A673 (cell line): ENCODE measurements around the gene RACGAP1. TPM values are rescaled to one million over a fixed set of nuclear protein-coding genes. Genes with fewer than 3 reads are reported as not detected.

Experiments used
- BruUV-seq: library from RNA; stranded (reverse); fragments of 400-500 nt; replicated peaks from 2 replicates; lab custom pipeline; 2021; lab: Mats Ljungman, UMichigan
- CTCF ChIA-PET: fragments of 300-600 bp; sonication (Branson Sonifier 250); formaldehyde crosslinking; loops from one replicate; lab custom pipeline; 2022; ENCODE audit warnings: antibody characterized with exemption; lab: Charles Lee
- POLR2A ChIA-PET: fragments of 300-600 bp; sonication (Branson Sonifier 250); formaldehyde crosslinking; loops from one replicate; lab custom pipeline; 2022; ENCODE audit warnings: antibody characterized with exemption; ENCODE audit not compliant: low non-redundant PET; lab: Charles Lee
- DNase-seq: peaks from one replicate; pipeline ENCODE4 v3.0.0-alpha.2; 2015; ENCODE audit warnings: low spot score
- H3K27ac ChIP-seq: fragments of 200-600 bp; sonication (generic); 2 replicates; pipeline ENCODE4 v1.5.1; 2016; ENCODE audit warnings: mixed run types, low read depth, mild to moderate bottlenecking, mixed read lengths, antibody characterized with exemption, low read length; ENCODE audit not compliant: poor library complexity, severe bottlenecking
- H3K27me3 ChIP-seq: fragments of 200-600 bp; sonication (generic); replicated peaks from 2 replicates; pipeline ENCODE4 v1.6.1; 2017; ENCODE audit warnings: mixed run types, low read depth, mild to moderate bottlenecking, mixed read lengths, antibody characterized with exemption, low read length; ENCODE audit not compliant: insufficient read depth, poor library complexity
- H3K36me3 ChIP-seq: fragments of 200-600 bp; sonication (generic); 2 replicates; pipeline ENCODE4 v1.6.1; 2016; ENCODE audit warnings: mixed run types, mild to moderate bottlenecking, mixed read lengths, antibody characterized with exemption, low read length; ENCODE audit not compliant: insufficient read depth, poor library complexity, severe bottlenecking
- H3K4me1 ChIP-seq: fragments of 200-600 bp; sonication (generic); 2 replicates; pipeline ENCODE4 v1.6.1; 2017; ENCODE audit warnings: mixed run types, mild to moderate bottlenecking, mixed read lengths, antibody characterized with exemption, low read length; ENCODE audit not compliant: insufficient read depth, poor library complexity, severe bottlenecking
- H3K4me3 ChIP-seq: fragments of 200-600 bp; sonication (generic); 2 replicates; pipeline ENCODE4 v1.5.1; 2016; ENCODE audit warnings: low read depth, mixed run types, mild to moderate bottlenecking, mixed read lengths, low read length; ENCODE audit not compliant: poor library complexity, severe bottlenecking
- H3K9me3 ChIP-seq: fragments of 200-600 bp; sonication (generic); 2 replicates; pipeline ENCODE4 v1.6.1; 2016; ENCODE audit warnings: mixed run types, low read depth, mild to moderate bottlenecking, mixed read lengths, antibody characterized with exemption, low read length; ENCODE audit not compliant: poor library complexity, severe bottlenecking
- CTCF ChIP-seq: fragments of 300-800, 200-600 bp; sonication (generic); conservative IDR thresholded peaks from 2 replicates; pipeline ENCODE4 v1.5.1; 2017; ENCODE audit warnings: low read depth, mild to moderate bottlenecking, antibody characterized with exemption, low read length, moderate library complexity, mixed read lengths
- EZH2 ChIP-seq: fragments of 200-600 bp; sonication (generic); IDR thresholded peaks from 2 replicates; pipeline ENCODE4 v1.6.1; 2017; ENCODE audit warnings: borderline replicate concordance, low read depth, mild to moderate bottlenecking, mixed read lengths, antibody characterized with exemption, low read length; ENCODE audit not compliant: poor library complexity, severe bottlenecking
- intact Hi-C: fragments of 100-400 bp; cut with micrococcal nuclease; formaldehyde crosslinking; loops from one replicate; pipeline ENCODE4 v1.10.0; 2022; ENCODE audit not compliant: unreplicated experiment
- total RNA-seq: library from RNA; stranded (reverse); gene quantifications from 2 replicates; pipeline ENCODE4 v1.2.3, GENCODE V29; 2021

Gene RACGAP1
- total RNA-seq, 1 experiment from 2014 or later, result 173 TPM

GRCh38 chr12:49947593-49948226 lies 77.6 kb downstream of the RACGAP1 start:
- ChIA-PET CTCF (no interaction called here), POLR2A (no interaction called here)
- intact Hi-C loops, result loop anchor here (5.0 to 10.0 kb wide), 2 partner anchors 80 to 173 kb away; no protein-coding TSS in a partner anchor

GRCh38 chr12:49946497-49946896 lies 78.8 kb downstream of the RACGAP1 start:
- no peak for DNase-seq
- Histone ChIP-seq H3K9me3 (no peaks in the 10 kb centered on the region), H3K4me1 (no peaks in the 10 kb centered on the region), H3K27ac (no peak overlapping the region), H3K27me3 (no peaks in the 10 kb centered on the region), H3K36me3 (no peaks in the 10 kb centered on the region), H3K4me3 (no peak overlapping the region)
- no peak for TF ChIP-seq EZH2
- TF ChIP-seq CTCF, result no peak
- intact Hi-C loops, result loop anchor here (5.0 to 10.0 kb wide), 2 partner anchors 79 to 172 kb away; no protein-coding TSS in a partner anchor
- ChIA-PET POLR2A (no interaction called here), CTCF (interaction anchor here (1.0 to 1.8 kb wide), 4 partner anchors 52 to 124 kb away, joined by 3 to 10 read pairs (median 5); no protein-coding TSS in a partner anchor)
- no TSS peak for BruUV-seq

More at GRCh38 chr12:49947593-49948226, 77.6 kb downstream of the RACGAP1 start:
- TF ChIP-seq CTCF (no peak), EZH2 (no peak)
- BruUV-seq, result no TSS peak
- Histone ChIP-seq H3K36me3 (no peaks in the 10 kb centered on the region), H3K27me3 (no peaks in the 10 kb centered on the region), H3K4me3 (no peak overlapping the region), H3K27ac (no peak overlapping the region), H3K9me3 (no peaks in the 10 kb centered on the region), H3K4me1 (no peaks in the 10 kb centered on the region)
- no peak for DNase-seq

- CTCF ChIA-PET, result interaction anchor here (0.6 to 1.8 kb wide), 11 partner anchors 8 to 147 kb away, joined by 3 to 10 read pairs (median 4); no protein-coding TSS in a partner anchor
- POLR2A ChIA-PET, result no interaction called here
Observed at GRCh38 chr12:49946086-49946485, 79.2 kb downstream of the RACGAP1 start.

More at GRCh38 chr12:49946086-49946485, 79.2 kb downstream of the RACGAP1 start:
- Histone ChIP-seq H3K36me3 (no peaks in the 10 kb centered on the region), H3K4me3 (no peak overlapping the region), H3K27ac (no peak overlapping the region), H3K27me3 (no peaks in the 10 kb centered on the region), H3K4me1 (no peaks in the 10 kb centered on the region), H3K9me3 (no peaks in the 10 kb centered on the region)
- TF ChIP-seq EZH2 (no peak), CTCF (no peak)
- no peak for DNase-seq
- no TSS peak for BruUV-seq
- intact Hi-C loops, result loop anchor here (5.0 to 10.0 kb wide), 2 partner anchors 79 to 171 kb away; no protein-coding TSS in a partner anchor
